SH-SY5Y (cell line): ENCODE data around the gene SLN.

Experiments
- GATA2 ChIP-seq: IDR thresholded peaks from 2 replicates; pipeline ENCODE4 v1.6.1; 2011; ENCODE audit warnings: mild to moderate bottlenecking, low read depth, low read length
- GATA3 ChIP-seq: IDR thresholded peaks from 2 replicates; pipeline ENCODE4 v1.6.1; 2011; ENCODE audit warnings: low read depth, mild to moderate bottlenecking, low read length, moderate library complexity

SLN gene

GRCh38 chr11:107711861-107712755, at the start of gene SLN:
Gene SLN, minus strand, starts transcription at chr11:107712056.
- TF ChIP-seq GATA3 (no peak), GATA2 (no peak)

- TF ChIP-seq GATA3 (no peak), GATA2 (no peak)
Observed at GRCh38 chr11:107757661-107758060, 45.8 kb upstream of the SLN start.

DNA sequence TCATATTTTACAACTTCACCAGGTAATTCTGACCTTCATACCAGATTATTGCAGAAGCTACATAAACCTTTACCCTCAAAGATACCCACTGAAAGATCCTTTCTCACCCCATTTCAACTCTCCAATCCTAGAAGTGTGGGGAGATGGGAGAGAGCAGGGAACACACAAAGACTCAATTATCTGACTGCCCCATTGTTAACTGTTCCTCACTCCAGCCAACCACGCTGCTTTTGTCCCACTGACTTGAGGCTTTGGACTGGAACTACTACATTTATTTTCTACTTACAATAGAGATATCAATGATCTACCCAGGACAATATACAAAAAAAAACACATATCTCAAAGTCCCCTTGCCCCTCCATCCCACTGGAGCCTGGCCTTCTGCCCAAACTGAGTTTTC, 44.7 kb upstream of the SLN start:
- TF ChIP-seq GATA3 (no peak), GATA2 (no peak)

GRCh38 chr11:107752949-107753822, 41.3 kb upstream of the SLN start:
- no peak for TF ChIP-seq GATA3
- TF ChIP-seq GATA2 = no peak

GRCh38 chr11:107752508-107752907, 40.7 kb upstream of the SLN start:
- TF ChIP-seq GATA3 (no peak), GATA2 (no peak)

- no peak for TF ChIP-seq GATA3
- no peak for TF ChIP-seq GATA2
Observed at GRCh38 chr11:107751082-107751481, 39.2 kb upstream of the SLN start.

DNA sequence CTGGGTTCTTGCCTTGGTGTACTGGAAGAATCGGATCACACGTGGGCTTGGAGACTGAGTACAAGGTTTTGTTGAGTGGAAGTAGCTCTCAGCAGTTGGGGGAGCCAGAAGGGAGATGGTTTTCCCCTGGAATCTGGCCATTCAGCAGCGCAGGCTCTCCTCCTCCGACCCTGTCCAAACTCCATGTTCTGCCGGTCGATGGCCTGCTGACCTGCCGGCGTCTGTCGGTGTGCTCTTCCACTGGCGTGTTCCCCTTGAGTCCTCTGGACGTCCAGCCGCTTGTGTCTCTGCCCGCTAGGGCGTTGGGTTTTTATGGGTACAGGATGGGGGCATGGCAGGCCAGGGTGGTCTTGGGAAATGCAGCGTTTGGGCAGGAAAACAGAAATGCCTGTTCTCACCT, 38.5 kb upstream of the SLN start:
- TF ChIP-seq GATA2 = no peak
- TF ChIP-seq GATA3 = no peak

DNA sequence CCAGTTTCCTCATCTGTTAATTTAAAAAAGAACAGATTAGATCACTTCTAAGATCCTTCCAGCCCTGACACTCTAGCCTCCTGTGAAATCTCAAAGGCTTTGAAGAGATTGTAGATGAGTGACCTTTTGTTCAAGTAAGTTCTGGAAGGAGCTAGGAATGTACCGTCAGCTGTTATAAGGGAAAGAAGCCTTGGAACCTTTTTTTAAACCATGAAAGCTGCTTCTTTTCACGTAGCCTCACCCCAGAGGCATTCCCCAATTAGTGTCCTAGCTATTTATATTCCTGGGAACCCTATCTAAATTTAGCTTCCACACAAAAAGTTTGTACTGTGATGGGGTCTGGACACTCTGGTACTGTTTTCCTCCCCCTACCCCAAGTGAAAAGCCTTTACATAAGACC, 35.8 kb upstream of the SLN start:
- TF ChIP-seq GATA2 (no peak), GATA3 (no peak)

DNA sequence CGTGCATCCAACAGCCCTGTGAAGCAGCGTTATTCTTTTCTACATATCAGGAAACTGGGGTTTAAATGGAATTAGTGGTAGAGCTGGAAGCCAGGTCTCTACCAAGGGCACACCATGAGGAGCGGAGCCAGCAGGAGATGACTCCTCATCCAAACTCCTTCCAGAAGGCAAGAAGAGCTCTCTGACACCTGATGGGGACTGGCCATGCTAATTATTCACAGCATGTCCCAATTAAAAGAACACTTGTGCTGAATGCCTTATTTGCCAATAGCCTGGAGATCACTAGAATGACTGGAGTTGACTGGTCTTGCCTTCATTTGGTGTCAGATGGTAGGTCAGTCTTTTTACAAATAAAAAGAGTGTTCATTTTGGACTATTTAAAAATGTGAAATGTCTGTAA, 32.9 kb upstream of the SLN start:
- TF ChIP-seq GATA2 = no peak

DNA sequence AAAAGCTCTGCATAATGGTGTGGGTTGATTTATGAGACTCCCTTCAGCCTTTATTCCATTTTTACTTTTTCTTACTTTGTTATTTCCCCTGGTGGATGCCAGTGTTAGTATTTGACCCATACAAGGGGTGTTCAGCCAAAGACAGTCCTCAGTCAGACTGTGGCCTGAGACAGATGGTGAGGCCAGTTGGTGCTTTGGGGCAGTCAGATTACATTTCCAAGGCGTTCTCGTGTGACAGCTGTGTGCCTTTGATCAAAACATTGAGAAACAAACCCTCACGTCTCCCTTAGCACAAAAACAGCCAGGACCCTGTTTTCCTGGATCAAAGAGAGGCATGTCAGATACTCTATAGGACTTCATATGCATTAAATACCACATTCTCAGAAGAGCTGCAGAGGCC, 31.3 kb upstream of the SLN start:
- TF ChIP-seq GATA3 (no peak), GATA2 (no peak)

DNA sequence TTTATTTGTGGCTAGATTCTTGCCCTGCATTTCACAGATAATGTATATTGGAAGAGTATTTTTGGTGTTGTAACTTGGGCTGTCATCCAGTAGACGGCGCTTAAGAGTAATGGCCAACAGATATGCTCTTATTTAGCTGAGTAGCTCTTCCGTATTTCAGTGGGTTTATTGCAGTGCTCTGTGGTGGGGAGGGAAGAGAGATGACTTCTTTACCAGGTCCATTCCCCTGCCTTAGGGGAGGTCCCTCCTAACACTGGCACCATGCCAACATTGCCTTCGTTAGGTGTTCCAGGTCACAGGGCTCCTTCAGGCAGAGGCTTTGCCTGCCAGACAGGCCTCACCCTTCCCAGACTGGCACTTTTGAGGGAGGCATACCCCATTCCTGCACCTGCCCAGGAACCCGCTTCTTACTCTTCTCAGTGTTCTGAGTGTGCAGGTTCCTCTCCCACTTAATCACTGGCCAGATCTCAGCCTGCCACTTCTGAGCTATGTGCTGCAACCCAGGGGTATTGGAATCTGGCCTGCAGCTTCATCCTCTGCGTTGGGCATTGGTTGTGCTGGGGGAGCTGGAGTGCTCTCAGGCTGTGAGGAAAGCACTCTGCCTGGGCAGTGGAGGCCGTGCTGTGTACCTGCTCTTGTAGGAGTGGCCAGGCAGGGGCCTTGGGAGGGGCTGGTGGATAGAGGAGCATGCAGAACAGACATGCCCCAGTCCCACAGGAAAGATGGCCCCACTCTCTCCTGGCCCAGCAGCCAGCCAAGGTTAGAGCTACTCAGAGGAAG, 29.4 kb upstream of the SLN start:
- TF ChIP-seq GATA3 = no peak
- TF ChIP-seq GATA2 = no peak

GRCh38 chr11:107740271-107740670, 28.4 kb upstream of the SLN start:
- TF ChIP-seq GATA2 = no peak

DNA sequence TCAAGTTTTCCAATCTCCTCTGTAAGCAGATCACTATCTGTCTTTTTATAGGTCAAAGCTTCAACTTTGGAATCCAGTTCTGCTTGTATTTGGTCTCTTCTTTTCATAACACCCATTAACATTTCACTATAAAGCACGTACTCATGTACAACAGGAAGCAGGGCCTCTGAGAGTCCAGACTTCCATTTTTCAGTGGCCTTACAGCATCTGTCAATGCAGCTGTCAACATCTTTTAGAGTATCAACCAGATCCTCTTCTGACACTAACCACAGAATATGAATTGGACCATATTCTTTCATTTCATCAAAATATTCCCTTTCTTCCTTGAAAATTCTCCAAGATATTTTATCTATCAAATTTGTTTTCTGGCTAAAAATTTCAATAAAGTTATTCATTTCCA, 24.7 kb upstream of the SLN start:
- TF ChIP-seq GATA2 (no peak), GATA3 (no peak)

- no peak for TF ChIP-seq GATA3
- TF ChIP-seq GATA2 = no peak
Observed at GRCh38 chr11:107733518-107733917, 21.7 kb upstream of the SLN start.

GRCh38 chr11:107732689-107733051, 20.8 kb upstream of the SLN start:
- TF ChIP-seq GATA3 (no peak), GATA2 (no peak)
